Stimulated activated CD4-positive, alpha-beta T cell treated with anti-CD3 and anti-CD28 coated beads, Interleukin-2, amount 100 ng/mL, for 24 hours (primary cell): ENCODE data around the gene ZSCAN5A.
"Not testable (repeated sequence)": the region's sequence is repeated elsewhere in the genome, so short reads cannot be mapped to it uniquely, and the experiment has no call there.

ENCODE experiments used
- DNase-seq, 2 donors: peaks; one replicate each; pipeline ENCODE4 v3.0.0-alpha.2; 2020

Gene ZSCAN5A, protein sequence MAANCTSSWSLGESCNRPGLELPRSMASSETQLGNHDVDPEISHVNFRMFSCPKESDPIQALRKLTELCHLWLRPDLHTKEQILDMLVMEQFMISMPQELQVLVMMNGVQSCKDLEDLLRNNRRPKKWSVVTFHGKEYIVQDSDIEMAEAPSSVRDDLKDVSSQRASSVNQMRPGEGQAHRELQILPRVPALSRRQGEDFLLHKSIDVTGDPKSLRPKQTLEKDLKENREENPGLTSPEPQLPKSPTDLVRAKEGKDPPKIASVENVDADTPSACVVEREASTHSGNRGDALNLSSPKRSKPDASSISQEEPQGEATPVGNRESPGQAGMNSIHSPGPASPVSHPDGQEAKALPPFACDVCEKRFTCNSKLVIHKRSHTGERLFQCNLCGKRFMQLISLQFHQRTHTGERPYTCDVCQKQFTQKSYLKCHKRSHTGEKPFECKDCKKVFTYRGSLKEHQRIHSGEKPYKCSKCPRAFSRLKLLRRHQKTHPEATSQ

DNA sequence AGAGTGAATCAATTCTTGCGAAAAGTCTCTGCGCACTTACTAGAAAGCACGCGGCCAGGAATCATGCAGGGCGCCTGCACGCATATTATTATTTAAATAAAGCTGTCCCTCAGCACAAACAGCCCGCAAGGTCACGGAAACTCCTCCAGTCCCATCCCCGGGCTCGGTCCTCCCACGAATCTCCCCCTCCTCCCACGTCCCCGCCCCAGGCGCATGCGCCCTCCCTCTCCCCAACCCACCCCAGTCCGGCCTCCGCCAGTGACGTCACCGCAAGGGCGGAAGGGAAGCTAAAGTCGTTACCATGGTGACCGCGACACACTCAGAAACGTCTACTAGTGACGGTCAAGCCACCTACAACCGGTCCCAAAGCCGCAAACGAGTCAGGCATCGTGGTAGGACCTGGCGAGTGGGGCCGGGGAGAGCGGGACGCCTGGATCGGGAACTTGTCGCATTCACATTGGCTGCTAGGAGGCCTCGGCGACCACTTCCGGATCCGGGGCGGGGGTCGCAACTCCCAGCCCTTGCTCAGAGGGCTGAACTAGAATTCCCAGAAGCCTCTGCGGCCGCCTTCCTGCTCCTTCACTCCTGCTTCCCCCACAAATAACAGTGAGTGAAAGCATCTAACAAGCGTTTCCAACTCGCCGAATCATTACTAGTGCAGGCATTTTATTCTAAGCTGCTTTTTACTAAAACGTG lies at the start of gene ZSCAN5A:
Gene ZSCAN5A, minus strand, starts transcription at position 459 of the 696 bp plus-strand sequence. CDS start 89,793 bp downstream, outside the sequence.
- DNase-seq, result peak; percentile 95 to 98

DNA sequence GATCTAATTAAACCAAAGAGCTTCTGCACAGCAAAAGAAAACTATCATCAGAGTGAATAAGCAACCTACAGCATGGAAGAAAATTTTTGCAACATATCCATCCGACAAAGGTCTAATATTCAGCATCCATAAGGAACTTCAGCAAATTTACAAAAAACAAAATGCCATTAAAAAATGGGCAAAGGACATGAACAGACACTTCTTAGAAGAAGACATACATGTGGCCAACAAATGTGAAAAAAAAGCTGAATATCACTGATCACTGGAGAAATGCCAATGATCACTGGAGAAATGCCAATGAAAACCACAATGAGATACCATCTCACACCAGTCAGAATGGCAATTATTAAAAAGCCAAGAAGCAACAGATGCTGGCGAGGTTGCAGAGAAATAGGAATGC lies 46.2 kb upstream of the ZSCAN5A start:
- DNase-seq, result no peak

DNA sequence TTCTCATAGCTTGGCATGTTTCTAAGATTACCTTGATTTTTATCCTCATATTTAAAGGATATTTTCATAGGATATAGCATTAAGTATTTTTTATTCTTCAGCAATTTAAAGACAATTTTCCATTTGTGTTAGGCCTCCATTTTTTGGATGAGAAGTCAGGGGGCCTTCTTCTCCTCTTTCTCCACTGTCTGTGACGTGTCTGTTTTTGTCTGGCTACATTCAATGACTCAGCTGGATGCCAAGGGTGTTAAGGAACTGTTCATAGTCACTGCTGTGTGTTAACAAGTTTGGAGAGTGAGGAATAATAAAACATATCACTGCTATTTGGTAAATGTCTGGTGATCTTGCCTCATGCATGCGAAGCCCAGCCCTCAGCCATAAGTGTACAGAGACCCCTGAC lies 42.3 kb upstream of the ZSCAN5A start:
- no peak for DNase-seq

DNA sequence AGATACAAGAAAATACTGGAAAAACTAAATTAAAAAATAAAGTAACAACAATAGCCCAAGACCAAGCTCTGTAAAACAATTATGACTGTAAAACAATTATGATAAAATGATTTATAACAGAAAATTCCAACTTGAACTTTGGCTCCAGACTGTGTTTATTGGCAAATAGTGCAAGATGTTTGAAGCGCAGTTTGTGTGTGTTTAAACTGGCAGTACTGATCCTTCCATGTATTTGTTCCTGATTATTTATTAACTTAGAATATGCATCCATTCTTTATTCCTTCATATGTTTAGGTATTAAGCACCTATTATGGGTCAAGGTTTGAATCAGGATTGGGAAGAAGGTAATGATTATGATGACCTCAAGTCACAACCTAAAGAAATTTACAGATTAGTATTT lies 40.9 kb upstream of the ZSCAN5A start:
- no peak for DNase-seq

DNA sequence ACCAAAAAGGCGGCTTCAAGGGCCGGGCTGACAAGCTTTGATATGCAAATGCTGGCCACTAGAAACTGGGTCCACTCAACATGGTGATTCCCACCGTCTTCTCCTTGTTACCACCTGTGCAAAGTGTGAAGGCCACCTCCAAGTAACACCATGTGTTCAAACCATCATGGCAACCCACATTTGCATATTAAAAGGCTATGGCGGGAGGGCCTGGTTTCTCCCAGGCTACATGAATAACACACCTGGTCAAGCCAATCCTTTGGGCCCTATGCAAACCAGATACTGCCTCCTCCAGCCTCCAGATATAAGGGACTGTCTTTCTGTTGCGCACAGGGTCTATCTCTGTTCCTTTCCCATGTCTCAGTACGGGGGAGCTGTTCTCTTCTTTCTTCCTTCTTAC lies 36.6 kb upstream of the ZSCAN5A start:
- no peak for DNase-seq

DNA sequence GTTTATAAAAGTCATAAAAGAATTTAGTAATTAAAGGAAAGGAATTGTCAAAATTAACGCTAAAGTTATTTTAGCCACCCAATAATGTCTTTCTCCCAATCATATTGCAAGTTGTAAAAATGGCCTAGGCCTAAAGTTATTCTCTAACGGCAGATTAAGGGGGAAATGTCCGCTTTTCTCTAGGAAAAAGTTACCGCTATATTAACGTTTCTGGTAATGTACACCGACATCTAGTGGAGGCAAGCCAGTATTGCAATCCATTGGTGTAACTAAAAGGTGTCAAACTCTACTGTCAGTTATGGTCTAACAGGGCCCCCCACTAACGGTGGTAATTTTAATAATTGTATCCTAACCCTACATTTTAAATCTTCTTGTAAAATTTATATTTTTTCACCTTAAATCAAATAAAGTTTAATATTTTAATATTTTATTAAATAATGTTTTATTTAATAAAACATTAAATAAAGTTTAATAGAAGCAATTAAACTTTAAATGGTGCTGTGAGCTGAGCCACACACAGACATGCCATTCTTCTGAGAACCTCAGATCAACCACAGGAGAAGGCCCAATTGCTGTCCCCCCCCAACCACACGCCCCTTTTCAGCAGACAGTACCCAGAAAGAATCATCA lies 35.9 kb upstream of the ZSCAN5A start:
- peak; percentile 44 to 59 for DNase-seq

DNA sequence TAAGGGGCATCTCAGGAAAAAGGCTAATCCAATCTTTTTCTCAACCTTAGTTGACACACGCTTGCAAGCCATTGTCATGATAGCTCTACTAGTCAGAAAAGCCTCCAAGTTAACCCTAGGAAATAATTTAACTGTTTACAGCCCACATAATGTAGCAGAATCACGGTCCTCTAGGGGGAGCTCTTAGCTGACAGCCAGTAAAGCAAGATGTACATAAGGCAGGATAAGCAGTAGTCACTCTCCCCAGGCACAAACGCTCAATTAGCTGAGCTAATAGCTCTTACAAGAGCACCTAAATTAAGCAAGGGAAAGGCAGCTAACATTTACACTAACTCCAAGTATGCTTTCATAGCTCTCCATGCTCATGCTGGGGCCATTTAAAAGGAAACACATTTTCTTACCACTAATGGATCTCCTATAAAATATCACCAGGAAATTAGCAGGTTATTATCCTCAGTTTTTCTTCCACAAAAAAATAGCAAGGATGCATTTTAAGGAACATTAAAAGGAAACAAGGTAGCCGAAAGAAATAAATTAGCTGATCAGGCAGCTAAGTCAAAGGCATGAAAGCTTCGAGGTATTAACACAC lies 33.7 kb upstream of the ZSCAN5A start:
- peak; percentile 22 for DNase-seq

DNA sequence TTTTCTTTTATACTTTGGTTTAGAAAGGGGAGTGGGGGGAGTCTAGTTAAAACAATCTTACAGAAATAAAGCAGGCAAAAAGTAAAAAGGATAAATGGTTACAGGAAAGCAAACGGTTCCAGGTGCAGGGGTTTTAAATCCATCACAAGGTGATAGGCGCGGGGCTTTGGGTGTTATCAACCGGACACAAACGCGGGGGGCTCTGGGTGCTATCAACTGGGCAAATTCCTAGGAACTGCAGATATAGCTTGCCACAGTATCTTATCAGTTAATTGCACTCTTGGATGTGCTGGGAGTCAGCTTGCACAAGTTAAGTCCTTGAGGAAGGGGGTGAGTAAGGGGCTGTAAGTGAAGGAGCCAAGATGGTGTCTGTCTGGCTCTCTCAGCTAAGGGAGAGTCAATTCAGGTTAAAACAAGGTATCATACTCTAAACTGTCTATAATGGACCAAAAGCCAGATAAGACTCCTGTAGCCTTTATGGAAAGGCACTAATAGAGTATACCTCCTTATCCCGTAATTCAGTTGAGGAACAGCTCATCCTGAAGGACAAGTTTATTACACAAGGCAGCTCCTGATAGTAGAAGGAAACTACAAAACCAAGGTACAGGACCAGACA lies 32.6 kb upstream of the ZSCAN5A start:
- no peak for DNase-seq

DNA sequence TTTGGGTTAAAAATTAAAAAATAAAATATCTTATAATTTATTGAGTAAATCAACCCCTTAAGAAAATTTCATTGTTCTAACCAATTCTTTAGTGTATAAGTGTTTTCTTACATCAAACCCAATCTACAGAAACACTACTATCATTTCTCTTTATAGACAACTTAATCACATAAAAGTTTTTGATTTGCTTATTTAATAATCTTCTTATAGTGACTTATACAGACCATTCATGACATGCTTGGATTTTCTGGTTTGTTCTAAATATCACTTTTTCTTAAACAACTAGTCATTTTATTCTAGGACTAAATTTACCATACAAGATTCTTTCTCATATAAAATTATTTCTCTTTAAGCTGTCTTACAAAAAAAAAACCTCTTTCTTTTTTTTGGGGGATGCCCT lies 27.3 kb upstream of the ZSCAN5A start:
- DNase-seq, result no peak

DNA sequence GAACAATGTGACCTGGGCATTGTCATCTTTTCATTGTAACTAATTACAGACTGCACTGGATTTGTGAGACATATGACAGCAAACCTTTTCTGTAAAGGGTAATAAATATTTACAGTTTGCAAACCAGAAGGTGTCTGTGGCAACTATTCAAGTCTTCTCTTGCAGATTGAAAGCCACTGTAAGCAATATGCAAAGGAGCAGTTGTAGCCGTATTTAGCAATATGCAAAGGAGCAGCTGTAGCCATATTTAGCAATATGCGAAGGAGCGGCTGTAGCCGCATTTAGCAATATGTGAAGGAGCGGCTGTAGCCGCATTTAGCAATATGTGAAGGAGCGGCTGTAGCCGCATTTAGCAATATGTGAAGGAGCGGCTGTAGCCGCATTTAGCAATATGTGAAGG lies 24.4 kb upstream of the ZSCAN5A start:
- not testable (repeated sequence) for DNase-seq

DNA sequence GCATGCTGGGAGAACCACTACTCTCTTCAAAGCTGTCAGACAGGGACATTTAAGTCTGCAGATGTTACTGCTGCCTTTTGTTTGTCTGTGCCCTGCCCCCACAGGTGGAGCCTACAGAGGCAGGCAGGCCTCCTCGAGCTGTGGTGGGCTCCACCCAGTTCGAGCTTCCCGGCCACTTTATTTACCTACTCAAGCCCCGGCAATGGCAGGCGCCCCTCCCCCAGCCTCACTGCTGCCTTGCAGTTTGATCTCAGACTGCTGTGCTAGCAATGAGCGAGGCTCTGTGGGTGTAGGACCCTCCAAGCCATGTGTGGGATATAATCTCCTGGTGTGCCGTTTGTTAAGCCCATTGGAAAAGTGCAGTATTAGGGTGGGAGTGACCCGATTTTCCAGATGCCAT lies 22.4 kb upstream of the ZSCAN5A start:
- DNase-seq, result not testable (repeated sequence)

DNA sequence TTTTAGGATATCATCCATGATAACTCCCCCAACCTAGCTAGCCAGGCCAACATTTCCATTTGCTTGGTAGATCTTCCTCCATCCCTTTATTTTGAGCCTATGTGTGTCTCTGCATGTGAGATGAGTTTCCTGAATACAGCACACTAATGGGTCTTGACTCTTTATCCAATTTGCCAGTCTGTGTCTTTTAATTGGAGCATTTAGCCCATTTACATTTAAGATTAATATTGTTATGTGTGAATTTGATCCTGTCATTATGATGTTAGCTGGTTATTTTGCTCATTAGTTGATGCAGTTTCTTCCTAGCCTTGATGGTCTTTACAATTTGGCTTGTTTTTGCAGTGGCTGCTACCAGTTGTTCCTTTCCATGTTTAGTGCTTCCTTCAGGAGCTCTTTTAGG lies 20.7 kb upstream of the ZSCAN5A start:
- not testable (repeated sequence) for DNase-seq

DNA sequence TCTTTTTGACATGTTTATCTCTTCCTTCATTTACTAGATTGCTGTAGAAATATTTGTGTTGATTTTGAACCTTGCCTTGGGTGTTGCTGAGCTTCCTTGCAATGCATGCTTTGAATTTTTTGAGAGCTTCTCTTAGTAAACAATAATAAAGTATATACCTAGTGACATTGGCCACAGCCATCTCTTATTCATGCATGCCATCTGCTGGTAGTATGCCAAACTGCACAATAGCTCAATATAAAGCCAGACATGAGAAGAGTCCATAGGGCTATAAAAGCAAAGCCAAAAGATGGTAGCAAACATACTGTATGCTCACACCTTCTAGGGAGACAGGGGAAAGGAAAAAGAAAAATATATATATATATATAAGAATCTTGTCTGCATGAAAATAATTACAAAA lies 18.9 kb upstream of the ZSCAN5A start:
- DNase-seq, result peak; percentile 23 to 56

DNA sequence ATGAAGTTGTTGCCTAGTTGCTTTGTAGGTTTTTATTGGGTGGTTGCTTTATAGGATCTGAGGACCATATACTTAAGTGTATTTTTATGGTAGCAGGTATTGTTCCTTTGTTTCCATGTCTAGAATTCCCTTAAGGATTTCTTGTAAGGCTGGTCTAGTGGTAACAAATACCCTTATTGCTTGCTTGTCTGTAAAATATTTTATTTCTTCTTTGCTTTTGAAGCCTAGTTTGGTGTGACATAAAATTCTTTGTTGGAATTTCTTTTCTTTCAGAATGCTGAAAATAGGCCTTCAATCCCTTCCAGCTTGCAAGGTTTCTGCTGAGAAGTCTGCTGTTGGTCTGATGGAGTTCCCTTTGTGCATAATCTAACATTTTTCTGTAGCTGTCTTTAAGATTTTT lies 18.1 kb upstream of the ZSCAN5A start:
- DNase-seq, result no peak

DNA sequence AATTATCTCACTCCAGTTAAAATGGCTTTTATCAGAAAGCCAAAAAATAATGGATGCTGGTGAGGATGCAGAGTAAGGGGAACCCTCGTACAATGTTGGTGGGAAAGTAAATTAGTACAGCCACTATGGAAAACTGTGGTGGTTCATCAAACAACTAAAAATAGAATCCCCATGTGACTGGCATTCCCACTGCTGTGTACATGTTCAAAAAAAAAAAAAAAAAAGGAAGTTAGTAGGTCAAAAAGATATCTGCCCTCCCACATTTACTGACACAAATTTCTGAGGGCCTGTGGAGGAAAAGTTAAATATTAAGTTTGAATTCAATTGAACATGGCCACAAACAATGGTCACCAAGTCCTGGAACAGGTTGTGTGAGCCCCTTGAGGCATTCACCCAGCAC lies 9.8 kb upstream of the ZSCAN5A start:
- DNase-seq, result no peak

DNA sequence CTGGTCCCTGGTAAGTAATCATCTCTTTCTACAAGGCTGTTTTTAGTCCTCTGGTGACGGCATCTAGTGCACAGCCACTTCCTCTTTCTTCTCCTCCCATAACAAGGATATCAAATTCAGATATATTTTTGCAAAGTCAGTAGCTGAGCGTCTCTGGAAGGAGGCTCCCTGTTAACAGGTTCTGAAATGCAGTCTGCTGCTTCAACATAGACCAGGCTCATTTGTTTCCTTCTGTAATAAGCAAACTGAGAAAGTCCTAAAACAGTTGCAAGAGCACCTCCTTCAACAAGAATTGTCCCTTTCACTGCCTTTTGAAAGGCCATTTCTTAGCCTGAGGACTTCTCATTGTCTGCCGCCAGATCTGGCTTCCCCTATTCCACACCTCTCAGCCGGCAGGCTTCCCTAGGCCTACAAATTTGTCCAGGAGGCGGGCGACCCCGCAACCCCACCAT lies 7.4 kb upstream of the ZSCAN5A start:
- DNase-seq, result no peak

DNA sequence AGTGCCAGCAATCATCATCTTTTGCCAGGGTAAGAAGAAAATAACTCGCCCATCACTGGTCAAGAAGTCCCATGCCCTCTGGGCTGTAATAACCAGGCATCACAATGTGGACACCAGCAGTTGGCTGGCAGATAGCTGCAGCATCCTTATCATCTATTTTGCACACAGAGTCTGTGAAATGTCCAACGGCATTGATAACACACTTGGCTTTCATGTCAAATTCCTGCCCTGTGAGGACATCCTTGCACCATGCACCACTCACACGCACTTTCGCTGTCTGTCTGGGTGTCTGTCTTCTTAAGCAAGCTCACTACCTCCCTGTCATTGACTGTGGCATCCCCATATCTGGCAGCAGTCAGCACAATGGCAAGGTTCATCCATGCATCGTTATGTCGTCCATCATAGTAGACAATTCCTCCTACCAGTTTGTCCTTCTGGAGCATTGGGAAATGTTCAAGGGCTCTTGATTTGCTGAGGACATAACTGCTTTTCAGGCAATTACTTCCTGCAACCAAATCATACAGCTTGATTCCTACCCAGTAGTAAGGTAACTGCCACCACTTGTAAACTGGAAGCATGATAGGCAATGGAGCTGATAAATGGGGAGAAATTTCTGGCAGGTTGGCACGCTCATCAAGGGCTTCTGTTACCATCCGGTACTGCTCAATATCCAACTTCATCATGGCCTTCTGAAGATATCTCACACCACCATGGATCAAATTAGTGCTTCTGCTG lies 6.8 kb upstream of the ZSCAN5A start:
- DNase-seq, result no peak

DNA sequence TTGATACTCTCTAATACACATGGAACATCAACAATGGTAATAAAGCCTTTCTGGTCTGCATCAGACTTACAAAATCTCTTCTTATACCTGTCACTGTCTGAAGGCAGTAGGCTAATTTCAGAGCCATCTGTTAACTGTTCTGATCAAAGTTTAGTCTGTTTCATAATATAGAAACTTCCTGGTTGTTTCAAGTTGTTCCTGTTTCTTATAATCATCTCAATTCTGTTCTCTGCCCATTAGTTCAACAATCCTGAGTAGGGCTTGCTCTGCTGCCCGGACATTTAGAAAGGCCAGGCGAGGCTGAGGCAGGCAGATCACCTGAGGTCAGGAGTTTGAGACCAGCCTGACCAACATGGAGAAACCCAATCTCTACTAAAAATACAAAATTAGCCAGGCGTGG lies 5.4 kb upstream of the ZSCAN5A start:
- DNase-seq, result no peak

DNA sequence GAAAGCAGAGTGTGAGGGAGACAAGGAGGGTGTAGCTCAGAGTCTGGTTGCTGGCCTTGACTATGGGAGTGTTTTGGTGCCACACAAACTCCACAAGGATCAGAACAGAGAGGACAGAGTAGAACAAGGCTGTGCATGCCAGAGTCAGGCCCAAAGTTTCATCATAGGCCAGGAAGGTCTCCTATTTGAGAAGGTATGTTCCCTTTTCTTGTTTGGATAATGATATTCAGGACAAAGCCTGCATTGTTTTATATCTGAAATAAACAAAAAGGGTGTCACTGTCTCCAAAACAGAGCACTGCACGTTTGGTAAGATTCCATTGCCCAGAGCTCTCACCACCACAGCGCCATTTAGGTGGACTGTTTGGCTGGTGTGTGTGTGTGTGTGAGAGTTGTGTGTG lies 3.1 kb upstream of the ZSCAN5A start:
- DNase-seq, result no peak

DNA sequence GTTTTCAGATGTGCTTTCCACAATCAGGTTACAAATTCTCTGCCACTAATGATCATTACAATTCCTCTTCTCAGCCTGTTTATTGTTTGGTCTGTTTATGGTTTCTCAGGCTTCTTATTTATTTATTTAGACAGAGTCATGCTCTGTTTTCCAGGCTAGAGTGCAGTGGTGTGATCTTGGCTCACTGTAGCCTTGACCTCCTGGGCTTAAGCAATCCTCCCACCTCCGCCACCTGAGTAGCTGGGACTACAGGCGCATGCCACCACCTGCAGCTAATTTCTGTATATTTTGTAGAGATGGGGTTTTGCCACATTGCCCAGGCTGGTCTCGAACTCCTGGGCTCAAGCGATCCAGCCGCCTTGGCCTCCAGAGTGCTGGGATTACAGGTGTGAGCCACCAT lies 2.1 kb upstream of the ZSCAN5A start:
- DNase-seq, result no peak

DNA sequence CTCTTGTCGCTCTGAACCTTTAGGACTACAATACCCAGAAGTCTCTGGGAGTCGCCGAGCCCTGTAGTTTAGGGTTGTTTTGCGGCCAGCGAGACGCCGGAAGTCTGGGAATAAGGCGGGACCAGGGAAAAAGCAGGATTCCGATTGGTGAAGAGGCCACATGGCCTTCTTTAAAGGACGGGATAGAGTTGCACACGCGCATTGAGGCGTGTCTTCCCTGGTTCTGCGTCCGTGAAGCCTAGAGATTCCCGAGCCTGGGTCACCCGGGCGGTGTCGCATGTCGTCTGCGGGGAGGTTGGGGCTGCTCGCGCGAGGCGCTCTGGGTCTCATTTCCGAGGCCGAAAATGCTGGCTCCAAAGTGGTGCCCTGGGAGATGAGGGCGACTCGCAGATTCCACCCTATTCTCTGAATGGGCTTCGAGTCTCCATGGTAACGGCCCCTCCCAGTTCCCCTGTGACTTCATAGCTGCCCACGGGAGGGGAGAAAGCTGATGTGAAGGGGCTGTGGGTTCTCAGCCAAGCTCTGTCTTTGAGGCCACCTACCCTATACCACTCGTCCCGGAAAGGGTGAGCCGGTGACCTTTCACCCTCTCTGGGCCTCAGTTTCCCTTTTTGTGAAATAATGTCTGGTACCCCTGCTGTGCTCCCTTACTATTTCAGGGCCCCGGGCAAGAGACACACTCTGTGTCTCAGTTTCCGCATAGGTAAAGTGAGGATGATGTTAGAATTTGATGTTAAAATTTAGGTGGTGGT lies 614 bp upstream of the ZSCAN5A start:
- DNase-seq, result peak; percentile 86 to 90
